Retinal pigment epithelial cell (primary cell): Measurements from ENCODE around the gene ARHGAP18.

Experiments used
- DNase-seq: peaks from one replicate; pipeline ENCODE4 v3.0.0-alpha.2; 2010; ENCODE audit warnings: low read depth
- H3K4me3 ChIP-seq: 2 replicates; pipeline ENCODE4 v1.5.1; 2011; ENCODE audit warnings: mild to moderate bottlenecking, low read length, control low read depth, moderate library complexity
- TF ChIP-seq, protein P1 (sequence below): conservative IDR thresholded peaks from 2 replicates; pipeline ENCODE4 v1.5.1; 2011; ENCODE audit warnings: low read depth, low read length, control low read depth, inconsistent platforms

ARHGAP18 gene

DNA sequence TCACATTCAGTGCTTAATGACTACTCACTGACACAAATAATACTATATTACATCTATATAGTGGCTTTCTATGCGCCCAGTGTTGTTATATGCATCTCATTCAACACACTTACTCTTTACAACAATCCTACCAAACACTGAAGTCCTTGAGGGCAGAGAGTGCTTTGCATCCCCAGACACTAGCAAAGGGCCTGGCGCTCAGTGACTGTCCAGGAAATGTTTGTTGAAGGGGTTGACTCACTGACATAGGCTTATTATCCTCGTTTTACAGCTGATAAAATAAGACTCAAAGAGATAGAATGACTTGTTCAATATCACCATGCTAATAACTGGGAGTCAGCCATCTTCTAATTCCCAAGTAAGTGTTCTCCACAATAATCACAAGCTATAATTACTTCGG is 163.3 kb downstream of the ARHGAP18 start:
- DNase-seq: no peak
- H3K4me3 ChIP-seq: no peak overlapping the region
- TF ChIP-seq, protein P1, sequence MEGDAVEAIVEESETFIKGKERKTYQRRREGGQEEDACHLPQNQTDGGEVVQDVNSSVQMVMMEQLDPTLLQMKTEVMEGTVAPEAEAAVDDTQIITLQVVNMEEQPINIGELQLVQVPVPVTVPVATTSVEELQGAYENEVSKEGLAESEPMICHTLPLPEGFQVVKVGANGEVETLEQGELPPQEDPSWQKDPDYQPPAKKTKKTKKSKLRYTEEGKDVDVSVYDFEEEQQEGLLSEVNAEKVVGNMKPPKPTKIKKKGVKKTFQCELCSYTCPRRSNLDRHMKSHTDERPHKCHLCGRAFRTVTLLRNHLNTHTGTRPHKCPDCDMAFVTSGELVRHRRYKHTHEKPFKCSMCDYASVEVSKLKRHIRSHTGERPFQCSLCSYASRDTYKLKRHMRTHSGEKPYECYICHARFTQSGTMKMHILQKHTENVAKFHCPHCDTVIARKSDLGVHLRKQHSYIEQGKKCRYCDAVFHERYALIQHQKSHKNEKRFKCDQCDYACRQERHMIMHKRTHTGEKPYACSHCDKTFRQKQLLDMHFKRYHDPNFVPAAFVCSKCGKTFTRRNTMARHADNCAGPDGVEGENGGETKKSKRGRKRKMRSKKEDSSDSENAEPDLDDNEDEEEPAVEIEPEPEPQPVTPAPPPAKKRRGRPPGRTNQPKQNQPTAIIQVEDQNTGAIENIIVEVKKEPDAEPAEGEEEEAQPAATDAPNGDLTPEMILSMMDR: no peak

DNA sequence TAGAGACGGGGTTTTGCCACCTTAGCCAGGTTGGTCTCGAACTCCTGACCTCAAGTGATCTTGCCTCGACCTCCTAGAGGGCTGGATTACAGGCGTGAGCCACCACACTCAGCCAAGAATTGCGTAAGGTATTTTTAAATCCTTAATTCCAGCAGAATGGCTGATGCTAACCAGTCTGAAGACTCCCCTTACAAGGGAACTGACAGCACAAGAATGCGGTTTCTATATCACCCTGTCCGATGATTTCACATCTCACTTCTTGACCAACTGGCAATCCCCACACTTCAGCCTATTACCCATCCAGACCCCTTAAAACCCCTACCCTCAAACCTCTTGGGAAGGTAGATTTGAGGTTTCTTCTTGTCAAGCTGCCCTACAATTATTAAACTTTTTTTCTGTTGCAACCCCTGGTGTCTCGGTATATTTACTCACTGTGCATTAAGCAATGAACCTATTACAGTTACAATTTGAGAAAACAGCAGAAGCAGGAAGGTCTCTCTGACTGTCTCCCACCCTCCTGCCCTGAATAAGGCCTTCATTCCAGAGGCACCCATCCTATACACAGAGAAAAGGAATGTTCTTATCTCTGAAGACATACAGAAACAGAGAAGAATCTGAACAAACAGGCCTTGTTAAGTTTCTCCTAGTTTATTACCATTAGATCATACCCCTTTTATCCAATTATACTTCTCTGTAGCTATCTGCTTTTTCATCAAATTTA is 164.9 kb downstream of the ARHGAP18 start:
- DNase-seq: no peak
- TF ChIP-seq, protein P1: no peak
- no peak overlapping the region for H3K4me3 ChIP-seq

DNA sequence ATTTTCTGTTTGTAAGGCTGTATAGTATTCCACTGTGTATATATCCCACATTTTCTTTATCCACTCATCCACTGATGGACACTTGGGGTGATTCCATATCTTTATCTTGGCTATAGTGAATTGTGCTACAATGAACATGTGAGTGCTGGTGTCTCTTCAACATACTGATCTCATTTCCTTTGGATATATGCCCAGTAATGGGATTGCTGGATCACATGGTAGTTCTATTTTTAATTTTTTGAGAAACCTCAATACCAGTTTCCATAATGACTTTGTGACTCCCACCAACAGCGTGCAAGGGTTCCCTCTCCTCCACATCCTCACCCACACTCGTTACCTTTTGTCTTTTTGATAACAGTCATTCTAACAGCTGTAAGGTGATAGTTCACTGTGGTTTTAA is 166.0 kb downstream of the ARHGAP18 start:
- no peak overlapping the region for H3K4me3 ChIP-seq
- DNase-seq: no peak
- TF ChIP-seq, protein P1: no peak

DNA sequence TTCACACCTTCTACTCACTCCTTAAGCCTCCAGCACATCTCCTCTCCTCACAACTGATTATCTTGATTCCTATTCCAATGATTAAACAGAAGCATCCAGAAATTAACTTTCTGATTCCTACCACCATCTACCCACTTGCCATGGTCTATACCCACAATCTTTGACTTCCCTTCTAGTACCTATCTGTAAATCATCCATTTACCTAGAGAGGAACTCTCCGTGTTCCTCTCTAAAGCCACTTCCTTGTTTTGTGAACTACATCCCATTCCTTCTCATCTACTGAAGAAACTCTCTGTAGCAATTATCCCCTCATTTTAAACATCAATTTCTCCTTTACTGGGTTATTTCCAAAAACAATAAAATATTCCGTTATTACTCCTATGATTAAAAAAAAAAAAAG is 167.3 kb downstream of the ARHGAP18 start:
- no peak for DNase-seq
- no peak overlapping the region for H3K4me3 ChIP-seq
- TF ChIP-seq, protein P1: no peak

DNA sequence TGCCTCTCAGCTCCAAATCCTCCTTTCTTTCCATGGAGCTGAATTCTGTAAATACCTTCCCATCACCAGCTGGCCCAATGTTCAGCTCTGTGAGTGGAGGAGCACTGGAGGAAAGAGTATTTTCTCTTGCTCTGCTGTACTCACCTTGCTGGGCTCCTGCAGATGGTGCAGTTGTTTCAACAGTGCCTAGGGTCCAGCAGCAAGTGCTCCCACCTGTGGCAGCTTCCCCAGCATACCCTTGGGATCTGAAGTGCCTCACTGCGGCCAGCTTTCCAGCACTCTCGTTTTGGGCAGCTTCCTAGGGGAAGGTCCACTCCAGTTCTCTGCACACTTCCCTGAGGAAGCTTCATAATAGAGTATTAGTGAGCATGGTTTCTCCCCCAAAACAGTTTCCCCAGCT is 170.9 kb downstream of the ARHGAP18 start:
- no peak for DNase-seq
- TF ChIP-seq, protein P1: no peak
- H3K4me3 ChIP-seq: no peak overlapping the region

DNA sequence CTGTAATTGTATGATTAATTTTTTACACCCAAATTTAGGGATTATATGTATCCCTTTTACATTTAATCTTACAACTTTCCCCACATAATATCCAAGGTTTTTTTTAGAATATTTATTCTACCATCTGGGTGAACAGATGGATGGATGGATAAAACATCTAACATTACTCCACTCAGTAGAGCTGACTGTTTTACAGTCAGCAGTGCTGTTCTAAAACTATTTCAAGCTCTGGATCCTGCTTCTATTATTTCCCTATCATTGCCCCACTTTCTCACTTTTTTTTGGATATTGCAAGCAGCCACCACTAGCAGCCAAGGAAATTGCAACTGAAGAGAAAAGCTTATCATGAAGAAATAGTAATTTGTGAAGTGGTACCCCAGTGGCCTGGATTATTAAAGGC is 173.7 kb downstream of the ARHGAP18 start:
- DNase-seq: no peak
- H3K4me3 ChIP-seq: no peak overlapping the region
- TF ChIP-seq, protein P1: no peak

DNA sequence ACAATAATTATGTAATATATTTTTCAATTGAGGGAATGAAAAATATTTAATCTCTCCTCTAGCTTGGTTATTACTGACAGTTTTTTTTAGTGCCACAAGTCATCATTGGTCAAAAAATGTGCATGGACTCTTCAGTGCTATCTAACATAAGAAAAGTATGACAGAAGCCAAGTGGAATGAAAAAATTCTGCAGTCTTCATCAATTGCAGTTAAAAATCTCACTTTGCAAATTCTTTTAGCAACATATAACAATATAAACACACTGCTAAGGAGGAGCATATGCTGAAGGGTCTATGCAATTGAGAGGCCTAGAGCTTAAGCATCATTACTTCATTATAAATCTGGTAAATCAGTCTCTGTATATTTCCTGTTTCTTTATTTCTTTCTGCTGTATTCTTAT is 175.1 kb downstream of the ARHGAP18 start:
- TF ChIP-seq, protein P1: no peak
- H3K4me3 ChIP-seq: no peak overlapping the region
- DNase-seq: no peak
